Astrocyte (in vitro differentiated cells and primary cell): Measurements from ENCODE around the gene GATA2.

ENCODE experiments used
- EZH2 ChIP-seq: IDR thresholded peaks from 2 replicates; pipeline ENCODE4 v1.6.1; 2012; ENCODE audit warnings: mild to moderate bottlenecking, low read length, inconsistent platforms; ENCODE audit not compliant: insufficient read depth
- TF ChIP-seq, protein P1 (sequence below): IDR thresholded peaks from 2 replicates; pipeline ENCODE4 v1.5.1; 2011; ENCODE audit warnings: low read depth, mild to moderate bottlenecking, inconsistent platforms, low read length, moderate library complexity; ENCODE audit not compliant: insufficient read depth

DNA sequence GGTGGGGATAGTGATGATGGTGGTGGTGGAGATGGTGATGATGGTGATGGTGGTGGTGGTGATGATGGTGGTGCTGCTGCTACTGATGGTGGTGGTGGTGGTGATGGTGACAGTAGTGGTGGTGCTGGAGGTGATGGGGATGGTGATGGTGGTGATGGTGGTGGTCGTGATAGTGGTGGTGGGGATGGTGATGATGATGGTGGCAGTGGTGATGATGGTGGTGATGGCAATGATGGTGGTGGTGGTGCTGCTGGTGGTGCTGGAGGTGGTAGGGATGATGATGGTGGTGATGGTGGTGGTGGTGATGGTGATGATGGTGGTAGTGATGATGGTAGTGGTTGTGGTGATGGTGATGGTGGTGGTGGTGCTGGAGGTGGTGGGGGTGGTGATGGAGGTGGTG lies 47.6 kb downstream of the GATA2 start:
- TF ChIP-seq, protein P1, sequence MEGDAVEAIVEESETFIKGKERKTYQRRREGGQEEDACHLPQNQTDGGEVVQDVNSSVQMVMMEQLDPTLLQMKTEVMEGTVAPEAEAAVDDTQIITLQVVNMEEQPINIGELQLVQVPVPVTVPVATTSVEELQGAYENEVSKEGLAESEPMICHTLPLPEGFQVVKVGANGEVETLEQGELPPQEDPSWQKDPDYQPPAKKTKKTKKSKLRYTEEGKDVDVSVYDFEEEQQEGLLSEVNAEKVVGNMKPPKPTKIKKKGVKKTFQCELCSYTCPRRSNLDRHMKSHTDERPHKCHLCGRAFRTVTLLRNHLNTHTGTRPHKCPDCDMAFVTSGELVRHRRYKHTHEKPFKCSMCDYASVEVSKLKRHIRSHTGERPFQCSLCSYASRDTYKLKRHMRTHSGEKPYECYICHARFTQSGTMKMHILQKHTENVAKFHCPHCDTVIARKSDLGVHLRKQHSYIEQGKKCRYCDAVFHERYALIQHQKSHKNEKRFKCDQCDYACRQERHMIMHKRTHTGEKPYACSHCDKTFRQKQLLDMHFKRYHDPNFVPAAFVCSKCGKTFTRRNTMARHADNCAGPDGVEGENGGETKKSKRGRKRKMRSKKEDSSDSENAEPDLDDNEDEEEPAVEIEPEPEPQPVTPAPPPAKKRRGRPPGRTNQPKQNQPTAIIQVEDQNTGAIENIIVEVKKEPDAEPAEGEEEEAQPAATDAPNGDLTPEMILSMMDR = no peak
- TF ChIP-seq EZH2 = no peak
